Measurements from ENCODE around the gene PATJ. TPM values are rescaled to one million over a fixed set of nuclear protein-coding genes. Genes with fewer than 3 reads are reported as not detected.

PATJ gene
- total RNA-seq, 1 experiment from 2014 or later: 48.8 TPM

DNA sequence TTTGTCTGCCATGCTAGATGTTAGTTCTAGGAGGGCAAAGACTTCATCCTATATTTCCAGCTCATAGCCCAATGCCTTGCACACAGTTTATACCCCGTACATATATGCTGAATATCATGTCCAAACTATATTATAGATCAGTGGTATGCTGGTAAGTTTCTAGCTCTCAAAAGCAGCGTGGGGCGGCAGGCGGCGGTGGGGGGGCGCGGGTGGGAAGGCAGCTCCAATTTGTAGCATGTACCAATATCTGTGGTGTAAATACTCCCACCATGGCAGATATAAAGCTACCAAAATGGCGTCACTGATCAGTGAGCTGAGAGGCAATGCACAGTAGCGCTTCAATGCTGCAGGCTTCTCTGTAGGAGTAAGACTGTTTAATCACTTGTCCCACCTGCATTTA lies 77.1 kb downstream of the PATJ start:
- CTCF ChIA-PET: no interaction called here
- intact Hi-C loops (cut with micrococcal nuclease): no loop called here
- DNase-seq (ENCODE audit: low read depth, low spot score) (no peak), ATAC-seq (no peak)
- Histone ChIP-seq H3K4me3 (replicated peaks in 1 of 2; ENCODE audit: low read depth in 1 of 2, low read length in 2 of 2) (no peak overlapping the region), H3K9me3 (ENCODE audit: control insufficient read depth in 1 of 2, insufficient read depth in 1 of 2, low read depth in 1 of 2, low read length in 2 of 2) (no peaks in the 10 kb centered on the region), H3K79me2 (ENCODE audit: insufficient read depth, low read length) (no peaks in the 10 kb centered on the region), H3K27ac (ENCODE audit: low read depth, low read length) (no peak overlapping the region), H3K4me1 (ENCODE audit: control insufficient read depth in 1 of 2, insufficient read depth in 2 of 2, low read length in 2 of 2) (no peaks in the 10 kb centered on the region), H3K27me3 (ENCODE audit: insufficient read depth, low read length) (no peaks in the 10 kb centered on the region), H3K4me2 (ENCODE audit: low read length) (no peak overlapping the region), H3K9ac (ENCODE audit: low read length) (no peak overlapping the region), H3K9me2 (ENCODE audit: insufficient read depth) (no peaks in the 10 kb centered on the region), H3K36me3 (ENCODE audit: control insufficient read depth in 1 of 2, insufficient read depth in 2 of 2, low read length in 2 of 2) (peaks cover 15 to 16% of the 10 kb centered on the region in 2 experiments), H2AFZ (ENCODE audit: low read depth, low read length, poor library complexity, severe bottlenecking) (no peak overlapping the region), H4K20me1 (ENCODE audit: insufficient read depth) (no peaks in the 10 kb centered on the region)
- POLR2A ChIA-PET: no interaction called here
- TF ChIP-seq FOSL1 (IDR thresholded peaks at IDR 0.05; ENCODE audit: low read depth) (no peak), POLR2AphosphoS5 (IDR thresholded peaks at IDR 0.05; ENCODE audit: low read depth, low read length) (no peak), YY1 (IDR thresholded peaks at IDR 0.05; ENCODE audit: extremely low read depth, insufficient replicate concordance, low read depth, low read length) (no peak), ELF1 (IDR thresholded peaks at IDR 0.05; ENCODE audit: borderline replicate concordance, low read depth) (no peak), JUND (IDR thresholded peaks at IDR 0.05) (no peak), RAD21 (IDR thresholded peaks at IDR 0.05; ENCODE audit: low read depth) (no peak), CEBPB (IDR thresholded peaks at IDR 0.05; ENCODE audit: low read depth) (no peak), POLR2A (IDR thresholded peaks at IDR 0.05; ENCODE audit: borderline replicate concordance, extremely low read depth, insufficient read depth, insufficient read length) (no peak), CBX3 (IDR thresholded peaks at IDR 0.05; ENCODE audit: low read depth) (no peak), EZH2 (IDR thresholded peaks at IDR 0.05) (no peak), SIN3A (IDR thresholded peaks at IDR 0.05; ENCODE audit: low read depth) (no peak)
- TF ChIP-seq, protein P1, sequence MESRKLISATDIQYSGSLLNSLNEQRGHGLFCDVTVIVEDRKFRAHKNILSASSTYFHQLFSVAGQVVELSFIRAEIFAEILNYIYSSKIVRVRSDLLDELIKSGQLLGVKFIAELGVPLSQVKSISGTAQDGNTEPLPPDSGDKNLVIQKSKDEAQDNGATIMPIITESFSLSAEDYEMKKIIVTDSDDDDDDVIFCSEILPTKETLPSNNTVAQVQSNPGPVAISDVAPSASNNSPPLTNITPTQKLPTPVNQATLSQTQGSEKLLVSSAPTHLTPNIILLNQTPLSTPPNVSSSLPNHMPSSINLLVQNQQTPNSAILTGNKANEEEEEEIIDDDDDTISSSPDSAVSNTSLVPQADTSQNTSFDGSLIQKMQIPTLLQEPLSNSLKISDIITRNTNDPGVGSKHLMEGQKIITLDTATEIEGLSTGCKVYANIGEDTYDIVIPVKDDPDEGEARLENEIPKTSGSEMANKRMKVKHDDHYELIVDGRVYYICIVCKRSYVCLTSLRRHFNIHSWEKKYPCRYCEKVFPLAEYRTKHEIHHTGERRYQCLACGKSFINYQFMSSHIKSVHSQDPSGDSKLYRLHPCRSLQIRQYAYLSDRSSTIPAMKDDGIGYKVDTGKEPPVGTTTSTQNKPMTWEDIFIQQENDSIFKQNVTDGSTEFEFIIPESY (IDR thresholded peaks at IDR 0.05; ENCODE audit: extremely low read depth, insufficient replicate concordance, low read length): no peak
- TF ChIP-seq, protein P2, sequence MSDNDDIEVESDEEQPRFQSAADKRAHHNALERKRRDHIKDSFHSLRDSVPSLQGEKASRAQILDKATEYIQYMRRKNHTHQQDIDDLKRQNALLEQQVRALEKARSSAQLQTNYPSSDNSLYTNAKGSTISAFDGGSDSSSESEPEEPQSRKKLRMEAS (IDR thresholded peaks at IDR 0.05): no peak
- TF ChIP-seq, protein P3, sequence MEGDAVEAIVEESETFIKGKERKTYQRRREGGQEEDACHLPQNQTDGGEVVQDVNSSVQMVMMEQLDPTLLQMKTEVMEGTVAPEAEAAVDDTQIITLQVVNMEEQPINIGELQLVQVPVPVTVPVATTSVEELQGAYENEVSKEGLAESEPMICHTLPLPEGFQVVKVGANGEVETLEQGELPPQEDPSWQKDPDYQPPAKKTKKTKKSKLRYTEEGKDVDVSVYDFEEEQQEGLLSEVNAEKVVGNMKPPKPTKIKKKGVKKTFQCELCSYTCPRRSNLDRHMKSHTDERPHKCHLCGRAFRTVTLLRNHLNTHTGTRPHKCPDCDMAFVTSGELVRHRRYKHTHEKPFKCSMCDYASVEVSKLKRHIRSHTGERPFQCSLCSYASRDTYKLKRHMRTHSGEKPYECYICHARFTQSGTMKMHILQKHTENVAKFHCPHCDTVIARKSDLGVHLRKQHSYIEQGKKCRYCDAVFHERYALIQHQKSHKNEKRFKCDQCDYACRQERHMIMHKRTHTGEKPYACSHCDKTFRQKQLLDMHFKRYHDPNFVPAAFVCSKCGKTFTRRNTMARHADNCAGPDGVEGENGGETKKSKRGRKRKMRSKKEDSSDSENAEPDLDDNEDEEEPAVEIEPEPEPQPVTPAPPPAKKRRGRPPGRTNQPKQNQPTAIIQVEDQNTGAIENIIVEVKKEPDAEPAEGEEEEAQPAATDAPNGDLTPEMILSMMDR (IDR thresholded peaks at IDR 0.05 in 2 of 3, conservative IDR thresholded peaks at IDR 0.05 in 1 of 3; ENCODE audit: borderline replicate concordance in 1 of 3, insufficient read depth in 1 of 3, low read depth in 2 of 3, low read length in 2 of 3): no peak
- TF ChIP-seq, protein P4, sequence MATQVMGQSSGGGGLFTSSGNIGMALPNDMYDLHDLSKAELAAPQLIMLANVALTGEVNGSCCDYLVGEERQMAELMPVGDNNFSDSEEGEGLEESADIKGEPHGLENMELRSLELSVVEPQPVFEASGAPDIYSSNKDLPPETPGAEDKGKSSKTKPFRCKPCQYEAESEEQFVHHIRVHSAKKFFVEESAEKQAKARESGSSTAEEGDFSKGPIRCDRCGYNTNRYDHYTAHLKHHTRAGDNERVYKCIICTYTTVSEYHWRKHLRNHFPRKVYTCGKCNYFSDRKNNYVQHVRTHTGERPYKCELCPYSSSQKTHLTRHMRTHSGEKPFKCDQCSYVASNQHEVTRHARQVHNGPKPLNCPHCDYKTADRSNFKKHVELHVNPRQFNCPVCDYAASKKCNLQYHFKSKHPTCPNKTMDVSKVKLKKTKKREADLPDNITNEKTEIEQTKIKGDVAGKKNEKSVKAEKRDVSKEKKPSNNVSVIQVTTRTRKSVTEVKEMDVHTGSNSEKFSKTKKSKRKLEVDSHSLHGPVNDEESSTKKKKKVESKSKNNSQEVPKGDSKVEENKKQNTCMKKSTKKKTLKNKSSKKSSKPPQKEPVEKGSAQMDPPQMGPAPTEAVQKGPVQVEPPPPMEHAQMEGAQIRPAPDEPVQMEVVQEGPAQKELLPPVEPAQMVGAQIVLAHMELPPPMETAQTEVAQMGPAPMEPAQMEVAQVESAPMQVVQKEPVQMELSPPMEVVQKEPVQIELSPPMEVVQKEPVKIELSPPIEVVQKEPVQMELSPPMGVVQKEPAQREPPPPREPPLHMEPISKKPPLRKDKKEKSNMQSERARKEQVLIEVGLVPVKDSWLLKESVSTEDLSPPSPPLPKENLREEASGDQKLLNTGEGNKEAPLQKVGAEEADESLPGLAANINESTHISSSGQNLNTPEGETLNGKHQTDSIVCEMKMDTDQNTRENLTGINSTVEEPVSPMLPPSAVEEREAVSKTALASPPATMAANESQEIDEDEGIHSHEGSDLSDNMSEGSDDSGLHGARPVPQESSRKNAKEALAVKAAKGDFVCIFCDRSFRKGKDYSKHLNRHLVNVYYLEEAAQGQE (IDR thresholded peaks at IDR 0.05; ENCODE audit: low read depth): no peak
- RAD21 ChIA-PET (ENCODE audit: low non-redundant PET in 1 of 2, low total read pairs in 2 of 2, uncharacterized antibody in 2 of 2, unreplicated experiment in 2 of 2): no interaction called here
- BruUV-seq (replicated peaks): no TSS peak
